ENCODE results near the gene SHISA9.

DNA sequence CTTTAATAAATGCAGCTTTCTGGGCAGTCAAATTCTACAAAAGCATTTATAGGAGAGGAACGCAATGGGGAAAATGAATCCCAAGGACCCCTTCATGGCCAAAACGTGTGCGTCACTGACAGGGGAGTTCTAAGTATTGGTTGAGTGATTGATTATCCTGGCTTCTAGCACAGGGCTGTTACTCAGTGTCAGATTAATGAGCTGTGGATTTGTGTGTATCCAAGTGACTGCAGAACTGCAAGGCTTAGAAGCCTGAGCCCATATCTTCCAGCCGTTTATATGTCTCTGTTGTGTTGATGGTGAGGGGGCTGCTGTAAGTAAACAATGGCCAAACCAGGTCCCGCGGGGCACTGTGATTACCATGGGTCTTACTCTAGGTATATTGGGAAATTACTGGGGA lies 129.4 kb downstream of the SHISA9 start:
- TF ChIP-seq, protein P1, sequence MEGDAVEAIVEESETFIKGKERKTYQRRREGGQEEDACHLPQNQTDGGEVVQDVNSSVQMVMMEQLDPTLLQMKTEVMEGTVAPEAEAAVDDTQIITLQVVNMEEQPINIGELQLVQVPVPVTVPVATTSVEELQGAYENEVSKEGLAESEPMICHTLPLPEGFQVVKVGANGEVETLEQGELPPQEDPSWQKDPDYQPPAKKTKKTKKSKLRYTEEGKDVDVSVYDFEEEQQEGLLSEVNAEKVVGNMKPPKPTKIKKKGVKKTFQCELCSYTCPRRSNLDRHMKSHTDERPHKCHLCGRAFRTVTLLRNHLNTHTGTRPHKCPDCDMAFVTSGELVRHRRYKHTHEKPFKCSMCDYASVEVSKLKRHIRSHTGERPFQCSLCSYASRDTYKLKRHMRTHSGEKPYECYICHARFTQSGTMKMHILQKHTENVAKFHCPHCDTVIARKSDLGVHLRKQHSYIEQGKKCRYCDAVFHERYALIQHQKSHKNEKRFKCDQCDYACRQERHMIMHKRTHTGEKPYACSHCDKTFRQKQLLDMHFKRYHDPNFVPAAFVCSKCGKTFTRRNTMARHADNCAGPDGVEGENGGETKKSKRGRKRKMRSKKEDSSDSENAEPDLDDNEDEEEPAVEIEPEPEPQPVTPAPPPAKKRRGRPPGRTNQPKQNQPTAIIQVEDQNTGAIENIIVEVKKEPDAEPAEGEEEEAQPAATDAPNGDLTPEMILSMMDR (IDR thresholded peaks at IDR 0.05) = no peak
- no peak for TF ChIP-seq ZFX (IDR thresholded peaks at IDR 0.05; ENCODE audit: borderline replicate concordance)

Data from 22Rv1 (cell line).